ENCODE measurements around the gene CDSN. TPM values are rescaled to one million over a fixed set of nuclear protein-coding genes. Genes with fewer than 3 reads are reported as not detected.

Gene CDSN
- total and polyA plus RNA-seq, 2 of the 4 experiments (the other 2 are of a cell fraction) = not detected

DNA sequence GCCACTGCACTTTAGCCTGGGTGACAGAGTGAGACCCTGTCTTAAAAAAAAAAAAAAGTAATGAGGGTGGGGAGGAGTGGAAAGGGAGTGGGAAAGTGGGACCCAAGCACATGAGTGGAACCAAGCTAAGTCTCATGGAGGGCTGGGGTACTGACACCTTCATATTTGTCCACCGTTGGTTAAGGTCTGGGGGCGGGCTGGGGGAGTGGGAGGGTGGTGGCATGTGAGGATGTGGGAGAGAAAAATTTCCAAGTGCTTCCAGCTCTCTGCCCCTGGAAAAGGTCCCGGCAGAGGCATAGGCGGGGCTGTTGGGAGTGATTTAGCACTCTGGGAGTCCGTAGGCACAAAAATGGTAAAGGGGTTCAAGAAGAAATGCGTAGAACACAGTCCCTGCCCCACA lies 12.6 kb upstream of the CDSN start:
- no peak overlapping the region for H3K56ac ChIP-seq (ENCODE audit: extremely low read depth, insufficient read depth, low read length)
- H2AK9ac ChIP-seq (replicated peaks; ENCODE audit: low read depth, low read length, poor library complexity) = no peak overlapping the region
- H2BK15ac ChIP-seq (ENCODE audit: low read depth, low read length) = no peak overlapping the region
- H3K23ac ChIP-seq (ENCODE audit: low read depth, low read length) = no peak overlapping the region
- H3K18ac ChIP-seq (ENCODE audit: low read depth, low read length) = no peak overlapping the region
- H4K91ac ChIP-seq (ENCODE audit: insufficient read depth, low read depth, low read length) = no peak overlapping the region
- ATAC-seq (ENCODE audit: low read depth) (no peak), DNase-seq (no peak)
- ChIA-PET CTCF (no interaction called here), POLR2A (ENCODE audit: unreplicated experiment) (no interaction called here)
- WGBS, 2 experiments (ENCODE audit: extremely low coverage in 2 of 2, insufficient read length in 1 of 2) = 60% methylated on average over 1 of the region's 6 CpGs; no CpG with 5 or more reads in 1 of the 2 experiments
- peaks cover 11% of the 10 kb centered on the region for H3K27me3 ChIP-seq (ENCODE audit: control insufficient read depth, insufficient read depth, low read length)
- H4K8ac ChIP-seq (ENCODE audit: low read depth in 2 of 2, low read length in 2 of 2) = no peak overlapping the region
- no peak overlapping the region for H3K9ac ChIP-seq (ENCODE audit: low read depth, low read length)
- H4K20me1 ChIP-seq (ENCODE audit: insufficient read depth, low read length) = no peaks in the 10 kb centered on the region; the same call in 1 of the 2 replicates
- no peak overlapping the region for H2BK20ac ChIP-seq (ENCODE audit: low read depth, low read length)
- no peak overlapping the region for H3K27ac ChIP-seq (ENCODE audit: insufficient read depth, low read length)
- H4K5ac ChIP-seq (ENCODE audit: low read depth, low read length) = no peak overlapping the region
- no peaks in the 10 kb centered on the region for H3K4me1 ChIP-seq (ENCODE audit: control insufficient read depth, insufficient read depth, low read length)
- no peaks in the 10 kb centered on the region for H3K9me3 ChIP-seq (ENCODE audit: control insufficient read depth, insufficient read depth, low read length)
- in situ Hi-C loops (cut with MboI; ENCODE audit: low sequenced_read_pairs) (no loop called here), intact Hi-C loops (cut with micrococcal nuclease) (no loop called here), dilution Hi-C loops (cut with HindIII; ENCODE audit: low sequenced_read_pairs, unreplicated experiment) (no loop called here)
- H3K79me1 ChIP-seq (ENCODE audit: low read depth in 1 of 2, low read length in 2 of 2) = no peaks in the 10 kb centered on the region
- BruUV-seq (replicated peaks) = no TSS peak
- no peaks in the 10 kb centered on the region for H3K9me1 ChIP-seq (ENCODE audit: insufficient read depth, low read length)
- no peak for TF ChIP-seq RFX5 (IDR thresholded peaks at IDR 0.05; ENCODE audit: low read depth, low read length)
- no peak for TF ChIP-seq MAFK (IDR thresholded peaks at IDR 0.05; ENCODE audit: low read depth, low read length)
- no peak for TF ChIP-seq CHD1 (IDR thresholded peaks at IDR 0.05; ENCODE audit: low read depth, low read length)
- TF ChIP-seq USF2 (IDR thresholded peaks at IDR 0.05; ENCODE audit: low read depth, low read length) = no peak
- TF ChIP-seq FOS (IDR thresholded peaks at IDR 0.05; ENCODE audit: low read depth, low read length) = no peak
- no peak for TF ChIP-seq BHLHE40 (IDR thresholded peaks at IDR 0.05; ENCODE audit: low read depth, low read length)
- H2AFZ ChIP-seq (replicated peaks; ENCODE audit: low read length, poor library complexity) = no peak overlapping the region
- no peak overlapping the region for H2BK5ac ChIP-seq (ENCODE audit: low read depth, low read length, poor library complexity, severe bottlenecking)
- H3K4me2 ChIP-seq (ENCODE audit: low read depth, low read length) = no peak overlapping the region
- no peak overlapping the region for H2AK5ac ChIP-seq (ENCODE audit: low read depth, low read length)
- H3K36me3 ChIP-seq (ENCODE audit: control insufficient read depth, insufficient read depth, low read length) = no peaks in the 10 kb centered on the region
- H2BK120ac ChIP-seq (ENCODE audit: low read depth, low read length) = no peak overlapping the region
- H3K14ac ChIP-seq (replicated peaks; ENCODE audit: low read depth, low read length) = no peak overlapping the region
- H3K4ac ChIP-seq (ENCODE audit: low read depth, low read length) = no peak overlapping the region
- H3K4me3 ChIP-seq (ENCODE audit: insufficient read depth, low read depth, low read length) = no peak overlapping the region
